KOPT-K1 (cell line): ENCODE results near the gene NR5A1.

Experiments
- H3K27ac ChIP-seq: fragments of 200-600 bp; sonication (generic); 2 replicates; pipeline ENCODE4 v1.5.1; 2016; ENCODE audit warnings: antibody characterized with exemption, mild to moderate bottlenecking, low read depth, low read length; ENCODE audit not compliant: poor library complexity, severe bottlenecking
- H3K36me3 ChIP-seq: fragments of 200-600 bp; sonication (generic); 2 replicates; pipeline ENCODE4 v1.5.1; 2017; ENCODE audit warnings: antibody characterized with exemption, mild to moderate bottlenecking, low read length, moderate library complexity; ENCODE audit not compliant: insufficient read depth
- H3K9me3 ChIP-seq: fragments of 200-600 bp; sonication (generic); 2 replicates; pipeline ENCODE4 v1.5.1; 2017; ENCODE audit warnings: antibody characterized with exemption, low read length, mild to moderate bottlenecking; ENCODE audit not compliant: insufficient read depth, poor library complexity, severe bottlenecking

The NR5A1 gene

DNA sequence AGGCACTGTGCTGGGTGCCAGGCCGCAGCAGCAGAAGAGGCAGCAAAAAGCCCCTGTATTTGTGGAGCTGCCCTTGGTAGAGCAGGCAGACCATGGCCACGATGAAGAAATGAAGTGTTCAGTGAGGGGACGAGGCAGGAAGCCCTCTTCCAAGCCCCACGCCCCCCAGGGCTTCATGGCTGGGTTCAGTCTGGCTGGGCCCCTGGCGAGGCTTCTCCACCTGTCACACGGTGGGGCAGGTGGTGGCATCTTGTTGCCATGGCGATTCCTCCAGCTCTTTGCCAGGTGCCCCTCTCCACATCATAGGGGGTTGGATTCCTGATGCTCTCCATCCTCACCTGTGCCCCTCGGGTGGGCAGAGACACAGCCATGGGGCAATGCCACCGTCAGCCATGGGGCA is 35.4 kb downstream of the NR5A1 start:
- H3K9me3 ChIP-seq: no peaks in the 10 kb centered on the region
- H3K36me3 ChIP-seq: no peaks in the 10 kb centered on the region
- H3K27ac ChIP-seq: no peak overlapping the region

DNA sequence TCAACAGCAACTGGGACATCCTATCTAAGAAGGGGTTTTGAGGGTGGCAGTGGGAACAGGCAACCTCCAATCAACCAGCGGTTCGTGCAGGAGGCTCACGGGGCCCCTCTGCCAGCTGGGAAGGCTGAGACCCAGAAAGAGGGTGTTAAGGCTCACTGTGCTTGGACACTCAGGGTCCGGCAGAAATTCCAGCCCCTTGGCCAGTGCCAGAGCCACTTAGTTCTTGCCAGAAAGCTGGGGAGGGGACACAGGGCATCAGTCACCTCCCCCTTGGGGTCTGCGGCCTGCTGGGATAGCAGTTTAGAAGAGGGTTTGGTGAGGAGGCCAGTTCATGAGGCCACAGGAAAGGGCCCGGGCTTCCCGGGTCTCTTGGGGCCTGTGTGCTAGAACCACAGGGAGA is 36.5 kb downstream of the NR5A1 start:
- Histone ChIP-seq H3K27ac (no peak overlapping the region), H3K36me3 (no peaks in the 10 kb centered on the region), H3K9me3 (no peaks in the 10 kb centered on the region)

DNA sequence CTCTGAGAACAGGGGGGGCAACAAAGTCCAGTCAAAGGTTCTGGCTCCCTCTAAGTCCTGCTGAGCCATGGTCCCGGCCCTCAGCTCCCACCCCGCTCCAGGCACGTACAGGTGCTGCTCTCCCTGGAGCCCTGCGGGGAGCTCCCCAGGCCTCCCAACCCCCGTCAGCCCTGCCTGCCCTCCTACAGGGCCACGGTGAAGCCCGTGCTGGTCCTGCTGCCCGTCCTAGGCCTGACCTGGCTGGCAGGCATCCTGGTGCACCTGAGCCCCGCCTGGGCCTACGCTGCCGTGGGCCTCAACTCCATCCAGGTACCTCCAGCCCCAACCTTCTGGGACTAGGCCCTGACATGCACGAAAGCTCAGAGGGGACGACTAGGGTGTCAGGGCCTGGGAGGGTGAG is 36.9 kb downstream of the NR5A1 start:
- Histone ChIP-seq H3K9me3 (no peaks in the 10 kb centered on the region), H3K27ac (no peak overlapping the region), H3K36me3 (no peaks in the 10 kb centered on the region)

DNA sequence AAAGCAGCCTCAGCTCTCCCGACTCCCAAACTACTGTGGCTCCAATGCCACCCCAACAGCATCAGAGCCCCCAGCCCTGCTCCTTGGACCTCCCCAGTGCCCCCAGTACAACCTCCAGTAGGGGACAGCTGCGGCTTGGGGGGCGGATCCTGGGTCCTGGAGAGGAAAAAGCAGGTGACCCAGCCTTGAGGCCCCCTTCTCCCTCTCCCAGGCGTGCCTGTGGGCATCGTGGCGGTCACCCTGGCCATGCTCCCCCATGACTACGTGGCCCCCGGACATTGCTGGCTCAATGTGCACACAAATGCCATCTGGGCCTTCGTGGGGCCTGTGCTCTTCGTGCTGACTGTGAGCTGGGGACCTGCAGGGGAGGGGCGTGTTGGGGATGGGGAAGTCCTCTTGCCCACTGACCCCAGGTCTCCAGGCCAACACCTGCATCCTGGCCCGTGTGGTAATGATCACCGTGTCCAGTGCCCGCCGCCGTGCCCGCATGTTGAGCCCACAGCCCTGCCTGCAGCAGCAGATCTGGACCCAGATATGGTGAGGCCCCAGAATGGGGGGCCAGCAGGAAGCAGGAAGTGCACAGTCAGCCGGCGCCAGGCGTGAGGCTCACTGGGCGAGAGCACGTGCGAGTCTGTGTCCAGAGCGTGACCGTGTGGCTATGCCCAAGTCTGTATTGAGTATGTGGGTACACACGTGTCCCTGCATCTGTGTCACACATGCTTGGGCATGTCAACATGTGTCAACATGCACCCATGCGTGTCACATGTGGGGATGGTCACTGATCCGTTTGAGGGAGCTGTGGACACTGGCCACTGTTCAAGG is 38.0 kb downstream of the NR5A1 start:
- no peaks in the 10 kb centered on the region for H3K36me3 ChIP-seq
- H3K9me3 ChIP-seq: no peaks in the 10 kb centered on the region
- H3K27ac ChIP-seq: no peak overlapping the region

DNA sequence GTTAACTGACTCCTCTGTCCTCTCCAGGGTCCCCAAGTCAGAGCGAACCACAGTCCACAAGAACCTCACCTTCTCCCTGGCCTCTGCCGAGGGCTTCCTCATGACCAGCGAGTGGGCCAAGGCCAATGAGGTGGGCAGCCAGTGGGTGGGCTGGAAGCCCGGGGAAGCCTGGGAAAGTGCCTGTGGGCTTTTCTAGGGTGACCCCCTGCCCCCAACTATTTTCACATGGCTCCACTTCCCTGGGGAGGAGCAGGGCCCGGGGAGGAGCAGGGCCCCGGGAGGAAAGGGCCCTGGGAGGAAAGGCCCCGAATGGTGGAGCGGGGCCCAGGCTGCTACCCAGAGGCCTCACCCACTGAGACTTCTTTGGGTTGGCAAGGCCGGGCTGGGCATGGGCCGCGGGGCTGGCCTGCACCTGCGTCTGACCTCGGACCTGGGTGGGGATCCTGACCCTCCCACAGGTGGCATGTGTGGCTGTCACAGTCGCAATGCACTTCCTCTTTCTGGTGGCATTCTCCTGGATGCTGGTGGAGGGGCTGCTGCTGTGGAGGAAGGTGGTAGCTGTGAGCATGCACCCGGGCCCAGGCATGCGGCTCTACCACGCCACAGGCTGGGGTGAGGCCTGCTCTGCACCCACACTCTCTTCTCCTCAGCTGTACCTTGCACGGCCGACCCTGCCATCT is 39.0 kb downstream of the NR5A1 start:
- Histone ChIP-seq H3K36me3 (no peaks in the 10 kb centered on the region), H3K9me3 (peaks cover 4% of the 10 kb centered on the region), H3K27ac (no peak overlapping the region)

DNA sequence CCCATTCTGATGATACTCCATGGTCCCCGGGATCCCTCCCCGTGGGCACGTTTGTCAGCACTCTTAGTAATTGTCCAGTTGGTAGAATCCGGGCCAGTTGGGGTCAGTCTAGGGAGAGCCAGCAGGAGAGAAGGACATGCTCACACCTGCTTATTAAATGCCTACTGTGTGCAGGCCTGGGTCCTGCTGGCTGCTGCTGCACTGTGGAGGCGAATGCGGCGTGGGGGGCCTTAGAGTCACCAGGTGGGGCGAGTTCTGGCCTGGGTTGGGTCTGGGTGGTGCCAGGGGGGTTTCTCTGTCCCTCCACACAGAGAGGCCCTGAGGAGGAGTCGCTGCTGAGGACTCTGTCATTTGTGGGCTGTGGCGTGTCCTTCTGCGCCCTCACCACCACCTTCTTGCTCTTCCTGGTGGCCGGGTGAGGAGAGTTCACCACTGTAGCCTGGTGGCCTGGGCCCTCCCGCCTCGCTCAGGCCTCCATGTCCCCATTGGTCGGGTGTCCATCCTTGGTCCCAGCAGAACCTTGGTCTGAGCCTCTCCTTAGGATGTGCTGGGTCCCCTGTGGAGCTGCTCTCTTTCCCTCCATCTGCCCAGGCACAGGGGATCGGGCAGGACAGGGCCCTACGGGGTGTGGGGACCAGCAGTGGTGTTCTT is 39.7 kb downstream of the NR5A1 start:
- Histone ChIP-seq H3K9me3 (peaks cover 10% of the 10 kb centered on the region), H3K36me3 (no peaks in the 10 kb centered on the region), H3K27ac (no peak overlapping the region)

DNA sequence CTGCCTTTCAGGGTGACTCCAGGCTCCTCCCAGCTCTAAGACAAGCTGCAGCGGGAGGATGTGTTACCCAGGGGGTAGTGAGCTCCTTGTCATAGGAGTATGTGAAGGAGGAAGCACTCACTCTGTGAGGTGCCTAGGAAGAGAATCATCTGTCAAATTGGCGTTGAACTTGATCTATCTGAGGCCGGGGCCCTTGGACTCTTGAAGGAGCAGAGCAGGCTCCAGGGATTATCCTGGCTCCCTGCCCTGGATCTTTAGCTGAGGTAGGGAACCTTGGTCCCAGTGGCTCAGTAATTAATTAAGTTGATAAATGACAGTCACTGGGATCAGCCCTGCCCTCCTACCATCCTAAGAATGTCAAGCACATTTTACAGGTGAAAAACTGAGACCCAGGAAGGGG is 41.5 kb downstream of the NR5A1 start:
- Histone ChIP-seq H3K27ac (no peak overlapping the region), H3K9me3 (peaks cover 10% of the 10 kb centered on the region), H3K36me3 (no peaks in the 10 kb centered on the region)

DNA sequence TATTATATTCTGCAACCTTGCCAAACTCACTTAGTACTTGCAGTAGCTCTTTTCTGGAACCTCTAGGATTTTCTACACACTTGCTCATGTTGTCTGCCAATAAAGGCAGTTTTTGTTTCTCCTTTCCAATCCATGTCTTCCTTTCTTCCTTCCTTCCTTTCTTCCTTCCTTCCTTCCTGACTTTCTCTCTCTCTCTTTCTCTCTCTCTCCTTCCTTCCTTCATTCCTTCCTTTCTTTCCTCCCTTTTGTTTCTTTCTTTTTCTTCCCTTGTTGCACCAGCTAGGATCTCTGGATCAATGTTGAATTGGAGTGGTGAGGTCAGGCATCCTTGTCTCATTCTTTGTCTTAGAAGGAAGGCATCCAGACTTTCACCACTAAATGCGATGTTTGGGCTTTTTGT is 44.5 kb downstream of the NR5A1 start:
- Histone ChIP-seq H3K27ac (no peak overlapping the region), H3K9me3 (peaks cover 10% of the 10 kb centered on the region), H3K36me3 (no peaks in the 10 kb centered on the region)

DNA sequence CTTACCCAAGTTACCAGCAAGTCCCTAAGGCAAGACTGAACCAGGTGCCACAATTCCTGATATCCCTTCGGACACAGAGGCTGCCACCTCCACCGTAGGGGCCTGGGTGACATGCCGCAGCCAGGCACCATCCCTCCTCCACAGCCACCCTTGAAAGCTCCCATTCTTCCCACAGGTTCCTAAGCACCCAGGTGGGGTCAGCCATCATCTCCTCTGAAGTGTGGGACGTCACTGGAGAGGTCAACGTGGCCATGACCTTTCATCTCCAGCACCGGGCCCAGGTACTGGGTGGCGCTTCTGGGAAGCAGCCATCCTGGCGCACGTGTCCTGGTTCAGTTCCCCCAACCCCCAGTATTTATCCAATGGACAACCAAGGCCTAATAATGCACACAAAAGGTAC is 48.8 kb downstream of the NR5A1 start:
- Histone ChIP-seq H3K36me3 (no peaks in the 10 kb centered on the region), H3K9me3 (peaks cover 8% of the 10 kb centered on the region), H3K27ac (no peak overlapping the region)

DNA sequence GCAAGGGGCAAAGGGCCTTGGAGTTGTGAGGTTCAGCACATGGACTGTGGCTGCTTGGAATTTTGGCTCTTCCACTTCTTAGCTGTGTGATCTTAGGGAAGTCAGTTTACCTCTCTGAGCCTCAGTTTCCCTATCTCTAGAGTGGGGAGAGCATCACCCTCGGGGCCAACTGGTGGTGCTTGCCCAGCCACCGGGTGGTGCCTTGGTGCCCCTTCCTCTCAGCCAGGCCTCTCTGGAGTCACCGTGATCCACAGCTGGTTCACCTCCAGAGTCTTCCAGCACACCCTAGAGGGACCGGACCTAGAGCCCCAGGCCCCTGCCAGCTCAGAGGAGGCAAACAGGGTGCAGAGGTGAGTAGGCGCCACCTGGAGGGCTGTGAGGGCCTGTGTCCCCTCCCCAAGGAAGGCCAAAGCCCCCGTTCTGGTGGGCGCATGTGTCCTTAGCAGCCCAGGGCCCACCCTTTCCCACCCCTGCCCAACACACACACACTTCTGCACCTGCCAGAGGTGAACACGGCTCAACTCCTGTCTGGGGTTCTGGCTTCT is 49.2 kb downstream of the NR5A1 start:
- Histone ChIP-seq H3K9me3 (peaks cover 3% of the 10 kb centered on the region), H3K36me3 (no peaks in the 10 kb centered on the region), H3K27ac (no peak overlapping the region)

DNA sequence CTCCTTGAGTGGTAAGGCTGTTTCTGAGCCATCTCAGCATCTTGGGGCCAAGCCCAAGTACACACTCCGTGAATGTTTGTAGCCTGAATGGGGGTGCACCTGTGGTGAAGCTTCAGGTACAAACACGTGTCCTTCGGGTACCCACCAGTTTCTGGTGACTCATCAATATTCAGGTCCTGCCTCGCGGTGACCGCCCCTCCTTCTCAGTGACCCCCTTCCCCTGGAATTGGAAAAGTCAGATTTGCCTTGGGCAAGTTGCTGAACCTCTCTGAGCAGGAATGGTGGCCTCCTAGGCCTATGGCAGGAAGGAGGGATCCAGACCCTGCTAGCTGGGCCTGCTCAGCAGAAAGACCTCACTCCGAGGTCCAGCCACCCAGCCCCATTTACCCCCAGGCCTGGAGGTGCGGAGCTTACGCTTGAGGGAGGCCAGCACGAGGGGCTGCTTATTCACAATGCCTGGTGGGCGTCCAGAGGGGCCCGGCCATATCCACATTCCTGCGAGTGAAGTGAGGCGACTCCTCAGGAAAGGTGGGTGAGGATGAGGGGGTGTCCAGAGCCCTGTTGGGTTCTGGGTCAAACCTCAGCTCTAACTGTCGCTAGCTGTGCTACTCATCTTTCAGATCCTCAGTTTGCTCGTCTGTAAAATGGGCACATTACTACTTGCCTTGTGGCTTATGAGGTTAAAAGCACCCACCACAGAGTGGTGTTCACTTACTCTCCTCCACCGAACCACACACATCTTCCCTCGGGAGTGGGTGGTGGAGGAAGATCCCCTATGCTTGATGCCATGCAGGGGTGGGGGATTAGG is 49.9 kb downstream of the NR5A1 start:
- Histone ChIP-seq H3K27ac (no peak overlapping the region), H3K36me3 (no peaks in the 10 kb centered on the region), H3K9me3 (no peaks in the 10 kb centered on the region)

DNA sequence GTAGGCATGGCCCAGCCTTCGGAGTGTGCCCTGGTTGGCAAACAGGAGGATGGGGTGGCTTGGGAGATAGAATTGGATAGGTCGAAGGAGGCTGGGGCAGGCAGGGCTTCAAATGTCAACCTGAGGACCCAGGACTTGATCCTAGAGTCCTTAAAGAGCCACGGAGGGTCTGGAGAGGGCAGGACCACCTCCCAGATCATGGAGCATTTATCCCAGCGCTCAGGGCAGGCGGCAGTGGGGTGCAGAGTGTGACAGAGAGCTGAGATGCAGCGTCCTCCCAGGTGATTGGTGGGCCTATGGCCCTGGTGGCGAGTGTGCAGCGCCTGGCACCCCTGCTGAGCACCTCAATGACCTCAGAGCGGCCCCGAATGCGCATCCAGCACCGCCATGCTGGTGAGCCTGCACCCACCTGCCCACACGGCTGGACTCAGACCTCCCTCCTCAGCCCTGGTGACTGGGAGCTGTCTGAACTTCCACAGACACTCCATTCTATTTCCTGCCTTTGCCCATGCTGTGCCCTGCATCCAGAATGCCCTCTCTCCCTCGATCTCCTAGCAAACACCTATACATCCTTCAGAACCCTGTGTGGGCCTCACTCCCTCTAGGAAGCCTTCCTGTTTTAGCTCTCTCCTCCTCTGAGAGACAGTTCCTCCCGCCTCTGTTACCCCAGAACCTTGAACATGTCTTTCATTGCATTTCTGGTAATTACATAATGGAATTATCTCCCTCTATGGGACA is 50.7 kb downstream of the NR5A1 start:
- H3K27ac ChIP-seq: no peak overlapping the region
- H3K36me3 ChIP-seq: no peaks in the 10 kb centered on the region
- no peaks in the 10 kb centered on the region for H3K9me3 ChIP-seq

DNA sequence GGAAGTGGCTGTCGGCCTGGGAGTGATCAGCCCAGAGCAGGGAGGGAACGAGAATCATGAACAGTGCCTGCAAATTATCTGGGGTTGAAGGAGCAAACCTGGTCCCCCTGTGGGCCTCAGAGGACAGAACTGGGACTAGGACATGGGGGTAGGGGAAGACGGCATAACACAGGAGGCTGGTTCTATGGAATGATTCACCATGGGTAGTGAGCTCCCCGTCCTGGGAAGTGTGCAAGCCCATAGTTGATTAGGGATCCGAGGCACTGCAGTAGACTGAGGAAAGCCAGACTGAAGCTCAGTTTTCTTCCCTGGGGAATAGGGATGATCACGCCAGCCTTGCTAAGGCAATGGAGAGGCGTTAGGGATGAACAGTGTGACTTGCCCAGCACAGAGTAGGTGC is 51.4 kb downstream of the NR5A1 start:
- Histone ChIP-seq H3K36me3 (no peaks in the 10 kb centered on the region), H3K9me3 (no peaks in the 10 kb centered on the region), H3K27ac (no peak overlapping the region)

DNA sequence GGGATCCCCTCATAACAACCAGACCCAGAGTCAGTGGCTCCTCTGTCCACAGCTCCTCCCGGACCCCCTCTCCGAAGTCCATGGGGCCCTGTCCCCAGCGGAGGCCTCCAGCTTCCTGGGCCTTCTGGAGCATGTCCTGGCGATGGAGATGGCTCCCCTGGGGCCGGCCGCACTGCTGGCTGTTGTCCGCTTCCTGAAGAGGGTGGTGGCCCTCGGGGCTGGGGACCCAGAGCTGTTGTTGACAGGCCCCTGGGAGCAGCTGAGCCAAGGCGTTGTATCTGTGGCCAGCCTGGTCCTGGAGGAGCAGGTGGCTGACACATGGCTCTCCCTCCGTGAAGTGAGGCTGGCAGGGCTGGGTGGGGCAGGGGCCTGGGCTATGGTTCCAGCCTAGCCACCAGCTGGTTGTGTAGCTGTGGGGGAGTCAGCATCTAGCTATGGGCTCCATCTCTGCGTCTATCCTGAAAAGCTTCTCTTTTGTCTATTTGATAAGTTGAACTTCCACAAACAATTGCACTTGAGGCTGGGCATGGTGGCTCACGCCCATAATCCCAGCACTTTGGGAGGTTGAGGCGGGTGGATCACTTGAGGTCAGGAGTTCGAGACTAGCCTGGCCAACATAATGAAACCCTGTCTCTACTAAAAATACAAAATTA is 52.3 kb downstream of the NR5A1 start:
- no peaks in the 10 kb centered on the region for H3K36me3 ChIP-seq
- H3K9me3 ChIP-seq: no peaks in the 10 kb centered on the region
- H3K27ac ChIP-seq: no peak overlapping the region
